Fibroblast of lung (primary cell): Measurements from ENCODE around the gene TRIM16.
"Not testable (repeated sequence)": the region's sequence is repeated elsewhere in the genome, so short reads cannot be mapped to it uniquely, and the experiment has no call there.

Experiments used
- CTCF ChIP-seq, 2 donors: IDR thresholded peaks in 1 of 2; conservative IDR thresholded peaks in 1 of 2; 1 replicate in 1 of 2; 2 replicates in 1 of 2; pipeline ENCODE4 v1.5.1; 2011 to 2012; ENCODE audit warnings: low read length in 2 of 2, control low read depth in 1 of 2, inconsistent platforms in 1 of 2, low read depth in 1 of 2, mild to moderate bottlenecking in 1 of 2
- EZH2 ChIP-seq: IDR thresholded peaks from 2 replicates; pipeline ENCODE4 v1.5.1; 2012; ENCODE audit warnings: low read length, control low read depth, mild to moderate bottlenecking; ENCODE audit errors: missing control alignments

- not testable (repeated sequence) for TF ChIP-seq CTCF (conservative IDR thresholded peaks at IDR 0.05 in 1 of 2, IDR thresholded peaks at IDR 0.05 in 1 of 2; ENCODE audit: low read depth in 1 of 2, low read length in 2 of 2); EZH2
Observed at GRCh38 chr17:15581462-15581861, 102.6 kb downstream of the TRIM16 start.
